Kidney (tissue), 14 donors: ENCODE results near the gene TLE3. TPM values are rescaled to one million over a fixed set of nuclear protein-coding genes. Genes with fewer than 3 reads are reported as not detected.

Experiments used
- DNase-seq, 5 donors: peaks; one replicate each; pipeline ENCODE4 v3.0.0-alpha.2; 2013 to 2020
- FAIRE-seq: peaks from 2 replicates; lab custom pipeline; 2012; peaks lifted over from hg19 to GRCh38; lab: Jason Lieb, UNC
- H3K27ac ChIP-seq, 2 donors: one replicate each; pipeline ENCODE4 v1.7.0; 2013; ENCODE audit warnings: low read depth in 2 of 2, low read length in 2 of 2, inconsistent platforms in 1 of 2
- H3K27me3 ChIP-seq: one replicate; pipeline ENCODE4 v1.7.1; 2013; ENCODE audit warnings: low read length, inconsistent platforms; ENCODE audit not compliant: control insufficient read depth, insufficient read depth
- H3K36me3 ChIP-seq, 3 donors: one replicate each; pipeline versions ENCODE4 v1.7.0 to v1.7.1; 2013; ENCODE audit warnings: low read length in 3 of 3, control low read depth in 1 of 3, inconsistent platforms in 1 of 3; ENCODE audit not compliant: insufficient read depth in 3 of 3, control insufficient read depth in 2 of 3
- H3K4me1 ChIP-seq, 3 donors: one replicate each; pipeline versions ENCODE4 v1.7.0 to v1.7.1; 2013; ENCODE audit warnings: low read length in 3 of 3, inconsistent platforms in 1 of 3, low read depth in 1 of 3; ENCODE audit not compliant: control insufficient read depth in 2 of 3, insufficient read depth in 2 of 3
- H3K4me3 ChIP-seq, 3 donors: one replicate each; pipeline versions ENCODE4 v1.7.0 to v1.8.1; 2013; ENCODE audit warnings: low read length in 3 of 3, control low read depth in 1 of 3, inconsistent platforms in 1 of 3
- H3K9ac ChIP-seq, 3 donors: one replicate each; pipeline versions ENCODE4 v1.7.0 to v1.7.1; 2013; ENCODE audit warnings: low read length in 3 of 3, control low read depth in 1 of 3, inconsistent platforms in 1 of 3
- H3K9me3 ChIP-seq, 3 donors: one replicate each; pipeline versions ENCODE4 v1.7.0 to v1.7.1; 2013; ENCODE audit warnings: low read length in 3 of 3, control low read depth in 1 of 3, inconsistent platforms in 1 of 3; ENCODE audit not compliant: control insufficient read depth in 2 of 3, insufficient read depth in 1 of 3
- CTCF ChIP-seq: IDR thresholded peaks from 3 replicates; pipeline ENCODE4 v1.5.1; 2012; ENCODE audit warnings: mild to moderate bottlenecking, moderate library complexity, borderline replicate concordance; ENCODE audit not compliant: insufficient read depth; ENCODE audit errors: extremely low read depth
- intact Hi-C: fragments of 100-400 bp; cut with DNase I; formaldehyde crosslinking; loops from one replicate; pipeline ENCODE4 v1.11.1; 2022
- polyA plus RNA-seq: library from polyadenylated mRNA; stranded (reverse); fragments of 350-450 nt; fragmentation: Illumina TruSeq; extraction: RNeasy Lipid Tissue Mini Kit (QIAGEN cat#74804); gene quantifications from one replicate; pipeline ENCODE4 v1.2.3, GENCODE V29; 2014; ENCODE audit warnings: low read depth, low replicate concordance; ENCODE audit not compliant: insufficient read depth
- total RNA-seq: library from RNA; stranded (reverse); fragmentation: NEBNext Ultra II Directional; extraction: Animal tissue kit (Norgen Biotek cat#: 25700); gene quantifications from one replicate; pipeline ENCODE4 v1.2.1, GENCODE V29; 2021
- donor health status: control.
- donor health status: control.
- donor health status: control.
- donor health status: control.
- donor health status: control.
- donor health status: DM: yes; HTN: yes; CAD: no.
- donor health status: Normal renal cell carcinoma (clear cell type).

TLE3 gene
- total and polyA plus RNA-seq, 2 donors from 2014 or later = 10.3 to 71.7 TPM

DNA sequence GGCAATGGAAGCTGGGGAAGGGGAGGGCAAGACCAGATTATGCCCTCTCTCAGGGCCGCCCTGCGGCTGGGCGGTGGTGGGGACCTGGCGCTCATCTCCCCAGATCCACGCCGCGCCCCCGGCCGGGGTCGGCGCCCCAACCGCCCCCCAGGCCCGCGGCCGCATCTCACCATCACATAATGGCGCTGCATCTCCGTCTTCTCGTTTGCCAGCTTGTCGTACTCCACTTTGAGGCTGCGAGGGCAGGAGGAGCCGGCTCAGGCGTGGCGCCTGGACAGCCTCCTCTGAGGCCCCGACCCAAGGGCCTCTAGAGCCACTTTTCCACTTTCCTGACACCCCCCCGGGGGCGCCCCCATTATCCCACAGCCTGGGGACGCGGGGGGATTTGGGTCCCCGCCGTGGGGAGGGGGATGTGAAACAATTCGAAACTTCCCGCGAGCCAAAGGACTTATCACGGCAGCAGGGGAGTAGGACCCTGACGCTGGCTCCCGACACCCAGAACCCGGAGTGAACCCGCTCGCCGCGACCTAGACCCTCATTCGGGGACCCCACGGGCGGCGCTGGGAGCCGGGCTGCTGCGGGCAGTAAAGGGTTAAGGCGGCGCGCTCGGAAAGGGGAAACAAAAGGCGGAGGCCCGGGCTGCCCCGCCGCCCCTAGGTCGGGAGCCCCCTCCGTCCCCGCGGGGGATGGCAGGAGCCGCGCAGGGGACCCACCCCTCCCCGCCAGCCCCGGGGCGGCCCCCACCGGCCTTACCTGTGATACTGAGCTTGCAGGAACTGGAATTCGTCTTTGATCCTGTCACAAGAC lies 2.1 kb downstream of the TLE3 start:
- no peaks in the 10 kb centered on the region for H3K27me3 ChIP-seq
- FAIRE-seq (no peak), DNase-seq (peak in 4 of 5 donors; percentile 47 to 89 (median 80))
- no peak for TF ChIP-seq CTCF
- intact Hi-C loops = no loop called here
- peak overlapping the region; percentile 3 to 93 (median 88) for H3K4me3 ChIP-seq
- H3K36me3 ChIP-seq = peaks cover under 1 to 8% (median 3%) of the 10 kb centered on the region in 3 donors
- peak overlapping the region in 2 of 3 donors; percentile 31 to 91 for H3K9ac ChIP-seq
- H3K27ac ChIP-seq = peak overlapping the region; percentile 88 to 94
- H3K4me1 ChIP-seq = peaks cover 0 to 35% (median 32%) of the 10 kb centered on the region in 3 donors
- no peaks in the 10 kb centered on the region for H3K9me3 ChIP-seq

- Histone ChIP-seq H3K27ac (peak overlapping the region in 1 of 2 donors; percentile 88), H3K9ac (peak overlapping the region in 1 of 3 donors; percentile 53), H3K36me3 (peaks cover 2 to 8% (median 3%) of the 10 kb centered on the region in 3 donors), H3K9me3 (no peaks in the 10 kb centered on the region), H3K27me3 (no peaks in the 10 kb centered on the region), H3K4me3 (peak overlapping the region; percentile 0 to 93 (median 3)), H3K4me1 (peaks cover 0 to 42% (median 34%) of the 10 kb centered on the region in 3 donors)
- FAIRE-seq (no peak), DNase-seq (peak in 3 of 5 donors; percentile 65 to 81 (median 74))
- intact Hi-C loops = no loop called here
- TF ChIP-seq CTCF = no peak
These were observed 2.9 kb downstream of the TLE3 start for GRCh38 chr15:70094690-70095311.

DNA sequence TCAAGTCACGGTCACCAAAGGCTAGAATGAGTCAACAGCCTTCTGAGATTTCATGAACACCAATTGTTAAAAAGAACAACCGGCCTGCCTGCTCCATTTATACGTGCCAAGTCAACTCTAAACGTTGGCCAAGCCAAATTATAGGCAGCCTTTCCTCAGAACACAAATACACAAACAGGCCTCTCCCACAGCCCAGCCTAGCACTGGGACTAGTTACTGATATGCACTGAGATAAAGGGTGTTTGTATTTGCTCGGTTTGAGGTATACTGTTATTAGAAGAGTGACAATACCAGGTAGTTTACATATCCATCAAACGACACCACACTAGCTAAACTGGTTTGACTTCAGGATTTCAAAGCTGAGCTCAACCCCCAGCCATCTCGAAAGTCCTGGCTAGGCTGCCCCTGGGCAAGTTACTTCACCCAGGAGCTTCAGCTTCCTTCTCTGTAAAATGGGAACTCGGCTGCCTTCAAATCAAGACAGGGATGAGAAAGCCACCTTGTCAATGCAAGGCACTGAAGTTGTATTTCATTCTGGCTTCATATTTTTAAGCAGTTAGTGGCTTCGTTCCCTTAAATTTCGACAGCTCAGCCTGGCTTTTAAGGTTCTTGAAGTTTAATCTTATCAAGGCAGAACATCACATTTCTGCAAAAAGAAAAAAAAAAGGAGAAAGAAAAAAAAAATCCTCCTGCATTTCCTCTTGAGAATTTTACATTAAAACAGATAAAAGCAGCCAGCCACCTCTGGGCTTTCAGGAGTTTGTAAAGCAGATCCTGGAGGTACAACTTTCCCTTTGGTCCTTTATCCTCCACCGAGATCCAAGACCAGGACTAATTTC lies 4.0 kb downstream of the TLE3 start:
- H3K9ac ChIP-seq = no peak overlapping the region
- no peaks in the 10 kb centered on the region for H3K27me3 ChIP-seq
- FAIRE-seq (no peak), DNase-seq (no peak)
- TF ChIP-seq CTCF = no peak
- peak overlapping the region in 1 of 2 donors; percentile 38 for H3K27ac ChIP-seq
- peaks cover 2 to 8% (median 5%) of the 10 kb centered on the region in 3 donors for H3K36me3 ChIP-seq
- H3K4me3 ChIP-seq = peak overlapping the region in 1 of 3 donors; percentile 15
- no peaks in the 10 kb centered on the region for H3K9me3 ChIP-seq
- peaks cover 2 to 44% (median 43%) of the 10 kb centered on the region in 3 donors for H3K4me1 ChIP-seq
- intact Hi-C loops = no loop called here
